ENCODE data around the gene UBR1. TPM values are rescaled to one million over a fixed set of nuclear protein-coding genes. Genes with fewer than 3 reads are reported as not detected.
A peak's percentile ranks its signal among the peaks of the same experiment; 100 is the strongest.
"Not testable (repeated sequence)": the region's sequence is repeated elsewhere in the genome, so short reads cannot be mapped to it uniquely, and the experiment has no call there.

Gene UBR1
- total RNA-seq, 1 donor from 2014 or later, result 22.3 TPM

GRCh38 chr15:43009206-43009605 lies 96.6 kb downstream of the UBR1 start:
- Mint-ChIP-seq H3K4me1 (ENCODE audit: low read depth) (no peaks in the 10 kb centered on the region), H3K9me3 (ENCODE audit: low read depth) (no peaks in the 10 kb centered on the region), H3K27me3 (ENCODE audit: low read depth) (no peaks in the 10 kb centered on the region), H3K27ac (ENCODE audit: unreplicated experiment) (no peak overlapping the region), H3K4me3 (ENCODE audit: unreplicated experiment) (no peak overlapping the region), H3K36me3 (ENCODE audit: low read depth) (peaks cover 10% of the 10 kb centered on the region)
- TF ChIP-seq, protein P1, sequence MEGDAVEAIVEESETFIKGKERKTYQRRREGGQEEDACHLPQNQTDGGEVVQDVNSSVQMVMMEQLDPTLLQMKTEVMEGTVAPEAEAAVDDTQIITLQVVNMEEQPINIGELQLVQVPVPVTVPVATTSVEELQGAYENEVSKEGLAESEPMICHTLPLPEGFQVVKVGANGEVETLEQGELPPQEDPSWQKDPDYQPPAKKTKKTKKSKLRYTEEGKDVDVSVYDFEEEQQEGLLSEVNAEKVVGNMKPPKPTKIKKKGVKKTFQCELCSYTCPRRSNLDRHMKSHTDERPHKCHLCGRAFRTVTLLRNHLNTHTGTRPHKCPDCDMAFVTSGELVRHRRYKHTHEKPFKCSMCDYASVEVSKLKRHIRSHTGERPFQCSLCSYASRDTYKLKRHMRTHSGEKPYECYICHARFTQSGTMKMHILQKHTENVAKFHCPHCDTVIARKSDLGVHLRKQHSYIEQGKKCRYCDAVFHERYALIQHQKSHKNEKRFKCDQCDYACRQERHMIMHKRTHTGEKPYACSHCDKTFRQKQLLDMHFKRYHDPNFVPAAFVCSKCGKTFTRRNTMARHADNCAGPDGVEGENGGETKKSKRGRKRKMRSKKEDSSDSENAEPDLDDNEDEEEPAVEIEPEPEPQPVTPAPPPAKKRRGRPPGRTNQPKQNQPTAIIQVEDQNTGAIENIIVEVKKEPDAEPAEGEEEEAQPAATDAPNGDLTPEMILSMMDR (IDR thresholded peaks at IDR 0.05), result no peak
- DNase-seq (ENCODE audit: low spot score), result no peak

- DNase-seq (ENCODE audit: low spot score), result no peak
- H3K36me3 Mint-ChIP-seq (ENCODE audit: low read depth), result peaks cover 10% of the 10 kb centered on the region
- H3K4me3 Mint-ChIP-seq (ENCODE audit: unreplicated experiment), result no peak overlapping the region
- H3K27ac Mint-ChIP-seq (ENCODE audit: unreplicated experiment), result no peak overlapping the region
- H3K27me3 Mint-ChIP-seq (ENCODE audit: low read depth), result no peaks in the 10 kb centered on the region
- no peaks in the 10 kb centered on the region for H3K4me1 Mint-ChIP-seq (ENCODE audit: low read depth)
- H3K9me3 Mint-ChIP-seq (ENCODE audit: low read depth), result no peaks in the 10 kb centered on the region
- TF ChIP-seq, protein P1 (IDR thresholded peaks at IDR 0.05), result no peak
These were observed 97.7 kb downstream of the UBR1 start for GRCh38 chr15:43008150-43008549.

GRCh38 chr15:43007551-43007950 lies 98.3 kb downstream of the UBR1 start:
- no peaks in the 10 kb centered on the region for H3K9me3 Mint-ChIP-seq (ENCODE audit: low read depth)
- peaks cover 10% of the 10 kb centered on the region for H3K36me3 Mint-ChIP-seq (ENCODE audit: low read depth)
- no peaks in the 10 kb centered on the region for H3K4me1 Mint-ChIP-seq (ENCODE audit: low read depth)
- no peak overlapping the region for H3K4me3 Mint-ChIP-seq (ENCODE audit: unreplicated experiment)
- TF ChIP-seq, protein P1 (IDR thresholded peaks at IDR 0.05), result no peak
- H3K27me3 Mint-ChIP-seq (ENCODE audit: low read depth), result no peaks in the 10 kb centered on the region
- no peak overlapping the region for H3K27ac Mint-ChIP-seq (ENCODE audit: unreplicated experiment)
- DNase-seq (ENCODE audit: low spot score), result no peak

DNA sequence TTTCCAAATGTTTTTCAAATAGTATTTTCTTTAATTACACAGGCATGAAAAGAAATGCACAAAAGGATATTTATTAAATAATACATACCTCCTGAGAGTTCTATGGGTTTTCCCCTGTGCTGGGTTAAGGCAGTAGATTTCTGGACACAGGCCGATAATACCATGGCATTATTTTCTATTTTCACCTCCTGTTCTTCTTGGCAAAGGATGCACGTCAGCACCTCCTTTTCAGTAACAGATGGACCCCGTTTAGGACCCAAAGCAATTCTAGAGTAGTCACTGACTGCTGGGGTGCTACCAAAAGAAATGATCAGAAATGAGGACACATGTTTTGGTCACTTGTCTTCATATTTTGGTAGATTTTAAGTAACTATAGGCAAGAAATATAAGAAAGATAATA lies 98.8 kb downstream of the UBR1 start:
- Mint-ChIP-seq H3K36me3 (ENCODE audit: low read depth) (peaks cover 10% of the 10 kb centered on the region), H3K27me3 (ENCODE audit: low read depth) (no peaks in the 10 kb centered on the region), H3K4me3 (ENCODE audit: unreplicated experiment) (no peak overlapping the region), H3K4me1 (ENCODE audit: low read depth) (no peaks in the 10 kb centered on the region), H3K9me3 (ENCODE audit: low read depth) (no peaks in the 10 kb centered on the region), H3K27ac (ENCODE audit: unreplicated experiment) (no peak overlapping the region)
- TF ChIP-seq, protein P1 (IDR thresholded peaks at IDR 0.05), result no peak
- no peak for DNase-seq (ENCODE audit: low spot score)

DNA sequence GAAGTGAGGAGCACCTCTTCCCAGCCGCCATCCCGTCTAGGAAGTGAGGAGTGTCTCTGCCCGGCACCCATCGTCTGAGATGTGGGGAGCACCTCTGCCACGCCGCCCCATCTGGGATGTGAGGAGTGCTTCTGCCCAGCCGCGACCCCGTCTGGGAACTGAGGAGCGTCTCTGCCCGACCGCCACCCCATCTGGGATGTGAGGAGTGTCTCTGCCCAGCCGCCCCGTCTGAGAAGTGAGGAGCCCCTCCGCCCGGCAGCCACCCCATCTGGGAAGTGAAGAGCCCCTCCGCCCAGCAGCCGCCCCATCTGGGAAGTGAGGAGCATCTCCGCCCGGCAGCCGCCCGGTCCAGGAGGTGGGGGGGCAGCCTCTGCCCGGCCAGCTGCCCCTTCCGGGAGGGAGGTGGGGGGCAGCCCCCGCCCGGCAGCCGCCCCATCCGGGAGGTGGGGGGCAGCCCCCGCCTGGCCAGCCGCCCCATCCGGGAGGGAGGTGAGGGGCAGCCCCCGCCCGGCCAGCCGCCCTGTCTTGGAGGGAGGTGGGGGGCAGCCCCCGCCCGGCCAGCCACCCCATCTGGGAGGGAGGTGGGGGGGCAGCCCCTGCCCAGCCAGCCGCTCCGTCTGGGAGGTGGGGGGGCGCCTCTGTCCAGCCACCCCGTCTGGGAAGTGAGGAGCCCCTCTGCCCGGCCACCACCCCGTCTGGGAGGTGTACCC lies 100.8 kb downstream of the UBR1 start:
- H3K4me3 Mint-ChIP-seq (ENCODE audit: unreplicated experiment); H3K9me3 Mint-ChIP-seq (ENCODE audit: low read depth); H3K27ac Mint-ChIP-seq (ENCODE audit: unreplicated experiment); H3K27me3 Mint-ChIP-seq (ENCODE audit: low read depth); H3K4me1 Mint-ChIP-seq (ENCODE audit: low read depth); H3K36me3 Mint-ChIP-seq (ENCODE audit: low read depth); DNase-seq (ENCODE audit: low spot score): not testable (repeated sequence)

DNA sequence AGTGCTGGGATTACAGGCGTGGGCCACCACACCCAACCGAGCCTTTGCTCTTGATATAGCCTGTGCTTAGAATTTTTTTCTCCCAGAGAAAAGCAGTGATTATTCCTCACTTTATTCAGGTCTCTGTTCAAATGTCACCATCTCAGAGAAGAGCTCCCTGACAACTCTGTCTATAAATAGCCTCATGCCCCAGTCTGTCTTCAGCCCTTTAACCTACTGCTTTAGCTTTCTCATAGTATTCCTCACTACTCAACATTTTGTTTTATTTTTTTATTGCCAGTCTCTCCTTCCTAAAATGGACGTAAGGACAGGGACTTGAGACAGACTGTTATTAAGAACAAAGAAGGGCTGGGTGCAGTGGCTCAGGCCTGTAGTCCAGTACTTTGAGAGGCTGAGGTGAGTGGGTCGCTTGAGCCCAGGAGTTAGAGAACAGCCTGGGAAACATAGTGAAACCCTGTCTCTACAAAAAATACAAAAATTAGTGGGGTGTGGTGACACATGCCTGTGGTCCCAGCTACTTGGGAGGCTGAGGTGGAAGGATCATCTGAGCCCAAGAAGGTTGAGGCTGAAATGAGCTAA lies 106.5 kb downstream of the UBR1 start:
- no peak for DNase-seq (ENCODE audit: low spot score)
- peak overlapping the region; percentile 69 for H3K27ac Mint-ChIP-seq (ENCODE audit: unreplicated experiment)
- no peaks in the 10 kb centered on the region for H3K27me3 Mint-ChIP-seq (ENCODE audit: low read depth)
- H3K4me3 Mint-ChIP-seq (ENCODE audit: unreplicated experiment), result no peak overlapping the region
- TF ChIP-seq, protein P1 (IDR thresholded peaks at IDR 0.05), result no peak
- peaks cover 14% of the 10 kb centered on the region for H3K36me3 Mint-ChIP-seq (ENCODE audit: low read depth)
- H3K9me3 Mint-ChIP-seq (ENCODE audit: low read depth), result no peaks in the 10 kb centered on the region
- peaks cover 20% of the 10 kb centered on the region for H3K4me1 Mint-ChIP-seq (ENCODE audit: low read depth)
